ENCODE results near the gene RSPH1. TPM values are rescaled to one million over a fixed set of nuclear protein-coding genes. Genes with fewer than 3 reads are reported as not detected.

RSPH1 gene
- polyA plus RNA-seq, 1 of the 3 experiments (the other 2 are of a cell fraction), result 0.97 TPM

DNA sequence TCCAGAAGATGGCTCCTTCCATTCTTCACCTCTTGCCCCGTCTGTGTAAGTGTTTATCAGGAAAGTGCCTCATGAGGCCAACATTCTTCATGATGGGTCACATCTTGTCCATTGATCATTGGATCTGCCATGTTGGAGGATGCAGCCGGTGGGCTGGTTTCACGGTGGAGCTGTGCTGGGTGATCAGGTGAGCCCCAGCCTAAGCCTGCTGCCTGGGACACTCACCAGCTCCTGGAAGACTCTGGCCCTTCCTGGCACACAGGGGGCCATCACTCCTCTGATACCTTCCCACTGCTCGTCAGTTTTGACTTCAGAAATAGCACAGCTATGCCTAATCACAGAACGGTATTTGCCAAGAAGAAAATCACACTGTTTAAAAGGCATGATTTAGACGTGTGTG lies 54.1 kb downstream of the RSPH1 start (continued):
- no peak for TF ChIP-seq ZBTB33 (IDR thresholded peaks at IDR 0.05; ENCODE audit: borderline replicate concordance, low read depth)
- TF ChIP-seq NRF1 (IDR thresholded peaks at IDR 0.05; ENCODE audit: low read depth, low read length), result no peak
- TF ChIP-seq EZH2phosphoT487 (IDR thresholded peaks at IDR 0.05; ENCODE audit: borderline replicate concordance, low read depth), result no peak
- TF ChIP-seq FOXM1 (IDR thresholded peaks at IDR 0.05; ENCODE audit: low read depth), result no peak
- TF ChIP-seq RFX5 (IDR thresholded peaks at IDR 0.05; ENCODE audit: low read length), result no peak
- TF ChIP-seq EP300 (IDR thresholded peaks at IDR 0.05; ENCODE audit: borderline replicate concordance in 1 of 2, low read depth in 1 of 2, low read length in 1 of 2), result no peak
- TF ChIP-seq TAF1 (IDR thresholded peaks at IDR 0.05; ENCODE audit: borderline replicate concordance, low read depth, low read length), result no peak
- TF ChIP-seq, protein P1, sequence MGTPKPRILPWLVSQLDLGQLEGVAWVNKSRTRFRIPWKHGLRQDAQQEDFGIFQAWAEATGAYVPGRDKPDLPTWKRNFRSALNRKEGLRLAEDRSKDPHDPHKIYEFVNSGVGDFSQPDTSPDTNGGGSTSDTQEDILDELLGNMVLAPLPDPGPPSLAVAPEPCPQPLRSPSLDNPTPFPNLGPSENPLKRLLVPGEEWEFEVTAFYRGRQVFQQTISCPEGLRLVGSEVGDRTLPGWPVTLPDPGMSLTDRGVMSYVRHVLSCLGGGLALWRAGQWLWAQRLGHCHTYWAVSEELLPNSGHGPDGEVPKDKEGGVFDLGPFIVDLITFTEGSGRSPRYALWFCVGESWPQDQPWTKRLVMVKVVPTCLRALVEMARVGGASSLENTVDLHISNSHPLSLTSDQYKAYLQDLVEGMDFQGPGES (IDR thresholded peaks at IDR 0.05; ENCODE audit: low read depth, low read length), result no peak
- TF ChIP-seq MAX (IDR thresholded peaks at IDR 0.05; ENCODE audit: low read depth), result no peak
- no peak for TF ChIP-seq TEAD4 (IDR thresholded peaks at IDR 0.05; ENCODE audit: borderline replicate concordance, insufficient read depth)
- TF ChIP-seq YY1 (IDR thresholded peaks at IDR 0.05; ENCODE audit: low read depth), result no peak

- CTCF ChIA-PET, result no interaction called here
- no peak overlapping the region for H3K4me3 ChIP-seq (ENCODE audit: low read depth in 2 of 2, low read length in 1 of 2)
Measured at GRCh38 chr21:42440187-42440792, 55.7 kb downstream of the RSPH1 start.

More at GRCh38 chr21:42440187-42440792, 55.7 kb downstream of the RSPH1 start:
- no peak overlapping the region for H3K9ac ChIP-seq
- WGBS (ENCODE audit: low lambda C conversion rate), result 55% methylated on average over 12 of the region's 12 CpGs
- TF ChIP-seq, protein P2, sequence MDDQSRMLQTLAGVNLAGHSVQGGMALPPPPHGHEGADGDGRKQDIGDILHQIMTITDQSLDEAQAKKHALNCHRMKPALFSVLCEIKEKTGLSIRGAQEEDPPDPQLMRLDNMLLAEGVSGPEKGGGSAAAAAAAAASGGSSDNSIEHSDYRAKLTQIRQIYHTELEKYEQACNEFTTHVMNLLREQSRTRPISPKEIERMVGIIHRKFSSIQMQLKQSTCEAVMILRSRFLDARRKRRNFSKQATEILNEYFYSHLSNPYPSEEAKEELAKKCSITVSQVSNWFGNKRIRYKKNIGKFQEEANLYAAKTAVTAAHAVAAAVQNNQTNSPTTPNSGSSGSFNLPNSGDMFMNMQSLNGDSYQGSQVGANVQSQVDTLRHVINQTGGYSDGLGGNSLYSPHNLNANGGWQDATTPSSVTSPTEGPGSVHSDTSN (IDR thresholded peaks at IDR 0.05), result no peak
- TF ChIP-seq, protein P3, sequence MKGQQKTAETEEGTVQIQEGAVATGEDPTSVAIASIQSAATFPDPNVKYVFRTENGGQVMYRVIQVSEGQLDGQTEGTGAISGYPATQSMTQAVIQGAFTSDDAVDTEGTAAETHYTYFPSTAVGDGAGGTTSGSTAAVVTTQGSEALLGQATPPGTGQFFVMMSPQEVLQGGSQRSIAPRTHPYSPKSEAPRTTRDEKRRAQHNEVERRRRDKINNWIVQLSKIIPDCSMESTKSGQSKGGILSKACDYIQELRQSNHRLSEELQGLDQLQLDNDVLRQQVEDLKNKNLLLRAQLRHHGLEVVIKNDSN (IDR thresholded peaks at IDR 0.05; ENCODE audit: borderline replicate concordance, low read depth), result no peak
- TF ChIP-seq TAF1 (IDR thresholded peaks at IDR 0.05; ENCODE audit: borderline replicate concordance, low read depth, low read length), result no peak
- no peak for TF ChIP-seq FOXM1 (IDR thresholded peaks at IDR 0.05; ENCODE audit: low read depth)
- no peak for TF ChIP-seq NFIC (IDR thresholded peaks at IDR 0.05; ENCODE audit: borderline replicate concordance)
- TF ChIP-seq EP300 (IDR thresholded peaks at IDR 0.05; ENCODE audit: borderline replicate concordance in 1 of 2, low read depth in 1 of 2, low read length in 1 of 2), result no peak
- no peak overlapping the region for H2AFZ ChIP-seq (ENCODE audit: low read depth)
- H3K27me3 ChIP-seq (ENCODE audit: insufficient read depth), result no peaks in the 10 kb centered on the region
- no peaks in the 10 kb centered on the region for H3K9me3 ChIP-seq
- H3K79me2 ChIP-seq (ENCODE audit: insufficient read depth), result no peaks in the 10 kb centered on the region
- DNase-seq, result no peak
- no peak overlapping the region for H3K4me2 ChIP-seq
- no peaks in the 10 kb centered on the region for H3F3A ChIP-seq (replicated peaks; ENCODE audit: insufficient read depth)
- no peaks in the 10 kb centered on the region for H4K20me1 ChIP-seq (ENCODE audit: insufficient read depth)
- H3K4me1 ChIP-seq (ENCODE audit: control insufficient read depth in 1 of 2, insufficient read depth in 2 of 2, low read depth in 1 of 2, low read length in 1 of 2), result no peaks in the 10 kb centered on the region; a peak in 1 of 4 replicates
- no peaks in the 10 kb centered on the region for H3K36me3 ChIP-seq (replicated peaks in 1 of 2; ENCODE audit: control insufficient read depth in 1 of 2, insufficient read depth in 2 of 2, low read length in 1 of 2)
- H3K27ac ChIP-seq (ENCODE audit: low read depth in 2 of 2, low read length in 1 of 2), result no peak overlapping the region
- POLR2A ChIA-PET, result no interaction called here
- H3K9me2 ChIP-seq, result no peaks in the 10 kb centered on the region
